ENCODE measurements around the gene TSPOAP1. TPM values are rescaled to one million over a fixed set of nuclear protein-coding genes. Genes with fewer than 3 reads are reported as not detected.

The TSPOAP1 gene
- total and polyA plus RNA-seq, 2 of the 13 experiments (the other 11 are each of a cell fraction or from before 2014, with no cell fraction given) = not detected

DNA sequence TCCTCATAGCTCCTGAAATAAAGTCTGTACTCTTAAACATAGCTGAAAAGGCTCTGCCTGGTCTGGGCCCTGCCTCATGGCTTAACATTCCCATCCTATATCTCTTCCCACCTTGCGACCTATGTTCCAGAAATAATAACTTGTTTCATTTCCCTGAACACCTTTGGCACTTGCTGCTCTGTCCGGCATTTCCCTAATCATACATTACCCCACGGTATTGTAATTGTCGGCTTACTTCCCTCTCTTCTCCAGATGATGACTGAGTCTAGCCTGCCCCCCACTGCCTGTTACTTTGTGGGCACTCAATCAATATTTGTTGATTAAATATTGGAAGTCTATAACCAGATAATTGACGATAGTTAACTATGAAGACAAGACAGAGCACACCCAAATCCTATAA is 46.7 kb upstream of the TSPOAP1 start:
- Histone ChIP-seq H3K9me3 (ENCODE audit: low read length) (no peaks in the 10 kb centered on the region), H2AFZ (ENCODE audit: low read length) (no peak overlapping the region), H4K20me1 (ENCODE audit: insufficient read depth, low read length) (no peaks in the 10 kb centered on the region), H3K79me2 (ENCODE audit: insufficient read depth, low read length) (peaks cover 96% of the 10 kb centered on the region), H3K9ac (ENCODE audit: insufficient read depth, low read depth, low read length) (no peak overlapping the region), H3K36me3 (replicated peaks in 1 of 2; ENCODE audit: control insufficient read depth in 1 of 2, insufficient read depth in 2 of 2, low read length in 2 of 2) (peaks cover 32 to 55% of the 10 kb centered on the region in 2 experiments), H3K4me1 (ENCODE audit: insufficient read depth, low read length) (peaks cover 97% of the 10 kb centered on the region), H3K4me3 (replicated peaks in 1 of 3; ENCODE audit: insufficient read depth in 1 of 3, low read depth in 2 of 3, low read length in 3 of 3) (no peak overlapping the region), H3K4me2 (ENCODE audit: low read depth, low read length) (no peak overlapping the region), H3K27me3 (ENCODE audit: control insufficient read depth in 1 of 2, insufficient read depth in 2 of 2, low read length in 2 of 2) (no peaks in the 10 kb centered on the region), H3K27ac (ENCODE audit: extremely low read length, insufficient read depth, low read length) (no peak overlapping the region)
- CTCF ChIA-PET (ENCODE audit: low intra/inter-chr PET ratio, low total read pairs) = no interaction called here
- whole genome bisulfite sequencing (ENCODE audit: low lambda C conversion rate) = 92% methylated on average over 5 of the region's 5 CpGs
- TF ChIP-seq, protein P1, sequence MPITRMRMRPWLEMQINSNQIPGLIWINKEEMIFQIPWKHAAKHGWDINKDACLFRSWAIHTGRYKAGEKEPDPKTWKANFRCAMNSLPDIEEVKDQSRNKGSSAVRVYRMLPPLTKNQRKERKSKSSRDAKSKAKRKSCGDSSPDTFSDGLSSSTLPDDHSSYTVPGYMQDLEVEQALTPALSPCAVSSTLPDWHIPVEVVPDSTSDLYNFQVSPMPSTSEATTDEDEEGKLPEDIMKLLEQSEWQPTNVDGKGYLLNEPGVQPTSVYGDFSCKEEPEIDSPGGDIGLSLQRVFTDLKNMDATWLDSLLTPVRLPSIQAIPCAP (CRISPR knock-in tag; IDR thresholded peaks at IDR 0.05; ENCODE audit: low read depth) = no peak
- TF ChIP-seq POLR2AphosphoS5 (IDR thresholded peaks at IDR 0.05; ENCODE audit: low read depth, low read length) = peak; percentile 8; the same call in 1 of the 2 replicates
- DNase-seq (ENCODE audit: low spot score) (no peak), ATAC-seq (no peak), FAIRE-seq (no peak)
- in situ Hi-C loops (cut with HindIII; ENCODE audit: extremely low pct_ligation_motif_present, low pct_unique_long_range_greater_than_20kb) = no loop called here
- POLR2A ChIA-PET = interaction anchor here (0.7 to 1.0 kb wide), 2 partner anchors 11 to 24 kb away, joined by 3 read pairs; partner anchors contain the start of gene SUPT4H1
- BruUV-seq (replicated peaks) = TSS peak; percentile 1
- intact Hi-C loops (cut with micrococcal nuclease; ENCODE audit: unreplicated experiment) = no loop called here

DNA sequence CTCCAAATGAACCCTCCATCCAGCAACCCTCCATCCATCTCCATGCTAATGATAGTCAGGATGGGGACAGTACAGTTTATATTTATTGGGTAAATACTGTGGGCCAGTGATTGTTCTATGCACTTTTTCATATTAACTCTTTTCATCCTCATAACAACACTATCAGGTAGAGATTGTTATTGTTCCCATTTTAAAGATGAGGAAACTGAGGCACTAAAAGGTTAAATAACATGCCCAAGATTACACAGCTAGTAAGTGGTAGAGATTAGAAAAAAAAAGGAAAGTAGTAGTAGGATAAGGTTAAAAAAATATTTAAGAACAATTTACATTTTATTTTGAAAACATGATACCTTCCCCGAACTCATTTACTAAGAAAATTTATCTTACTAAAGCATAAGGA is 45.3 kb upstream of the TSPOAP1 start:
- WGBS (ENCODE audit: low lambda C conversion rate) = 92% methylated on average over 1 of the region's 1 CpG
- H3K4me3 ChIP-seq (replicated peaks in 1 of 3; ENCODE audit: insufficient read depth in 1 of 3, low read depth in 2 of 3, low read length in 3 of 3) = no peak overlapping the region
- DNase-seq (ENCODE audit: low spot score) (no peak), ATAC-seq (no peak), FAIRE-seq (no peak)
- intact Hi-C loops (cut with micrococcal nuclease; ENCODE audit: unreplicated experiment) = no loop called here
- H3K79me2 ChIP-seq (ENCODE audit: insufficient read depth, low read length) = peaks cover 92% of the 10 kb centered on the region
- no peaks in the 10 kb centered on the region for H3K27me3 ChIP-seq (ENCODE audit: control insufficient read depth in 1 of 2, insufficient read depth in 2 of 2, low read length in 2 of 2)
- TF ChIP-seq ZNF3 (CRISPR knock-in tag; IDR thresholded peaks at IDR 0.05) (no peak), CHD4 (IDR thresholded peaks at IDR 0.05; ENCODE audit: borderline replicate concordance, low read length) (0 out of 2 replicates have a peak, but pooled peaks have one; percentile 59), BCL6 (CRISPR knock-in tag; IDR thresholded peaks at IDR 0.05) (no peak), DPF2 (CRISPR knock-in tag; IDR thresholded peaks at IDR 0.05; ENCODE audit: borderline replicate concordance, low read depth) (no peak), CREB1 (IDR thresholded peaks at IDR 0.05) (no peak), CREB1 (CRISPR knock-in tag; IDR thresholded peaks at IDR 0.05) (no peak), ZNF383 (CRISPR knock-in tag; IDR thresholded peaks at IDR 0.05; ENCODE audit: borderline replicate concordance) (no peak), ZNF44 (CRISPR knock-in tag; IDR thresholded peaks at IDR 0.05) (no peak), ZNF629 (CRISPR knock-in tag; conservative IDR thresholded peaks at IDR 0.05) (peak; percentile 89), HDAC6 (IDR thresholded peaks at IDR 0.05; ENCODE audit: low read depth, low read length) (no peak), ZNF570 (CRISPR knock-in tag; IDR thresholded peaks at IDR 0.05; ENCODE audit: borderline replicate concordance) (no peak)
- TF ChIP-seq, protein P2, sequence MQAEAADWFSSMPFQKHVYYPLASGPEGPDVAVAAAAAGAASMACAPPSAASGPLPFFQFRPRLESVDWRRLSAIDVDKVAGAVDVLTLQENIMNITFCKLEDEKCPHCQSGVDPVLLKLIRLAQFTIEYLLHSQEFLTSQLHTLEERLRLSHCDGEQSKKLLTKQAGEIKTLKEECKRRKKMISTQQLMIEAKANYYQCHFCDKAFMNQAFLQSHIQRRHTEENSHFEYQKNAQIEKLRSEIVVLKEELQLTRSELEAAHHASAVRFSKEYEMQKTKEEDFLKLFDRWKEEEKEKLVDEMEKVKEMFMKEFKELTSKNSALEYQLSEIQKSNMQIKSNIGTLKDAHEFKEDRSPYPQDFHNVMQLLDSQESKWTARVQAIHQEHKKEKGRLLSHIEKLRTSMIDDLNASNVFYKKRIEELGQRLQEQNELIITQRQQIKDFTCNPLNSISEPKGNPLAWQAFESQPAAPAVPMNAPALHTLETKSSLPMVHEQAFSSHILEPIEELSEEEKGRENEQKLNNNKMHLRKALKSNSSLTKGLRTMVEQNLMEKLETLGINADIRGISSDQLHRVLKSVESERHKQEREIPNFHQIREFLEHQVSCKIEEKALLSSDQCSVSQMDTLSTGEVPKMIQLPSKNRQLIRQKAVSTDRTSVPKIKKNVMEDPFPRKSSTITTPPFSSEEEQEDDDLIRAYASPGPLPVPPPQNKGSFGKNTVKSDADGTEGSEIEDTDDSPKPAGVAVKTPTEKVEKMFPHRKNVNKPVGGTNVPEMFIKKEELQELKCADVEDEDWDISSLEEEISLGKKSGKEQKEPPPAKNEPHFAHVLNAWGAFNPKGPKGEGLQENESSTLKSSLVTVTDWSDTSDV (CRISPR knock-in tag; IDR thresholded peaks at IDR 0.05) = no peak
- no peaks in the 10 kb centered on the region for H3K9me3 ChIP-seq (ENCODE audit: low read length)
- ChIA-PET POLR2A (interaction anchor here (2.2 to 12.9 kb wide), 2 partner anchors 6 to 10 kb away, joined by 11 to 458 read pairs; no protein-coding TSS in a partner anchor), CTCF (ENCODE audit: low intra/inter-chr PET ratio, low total read pairs) (interaction anchor here (1.1 kb wide), 1 partner anchor 9 kb away, joined by 3 read pairs; no protein-coding TSS in a partner anchor)
- no peaks in the 10 kb centered on the region for H4K20me1 ChIP-seq (ENCODE audit: insufficient read depth, low read length)
- no TSS peak for BruUV-seq (replicated peaks)
- H3K4me1 ChIP-seq (ENCODE audit: insufficient read depth, low read length) = peaks cover 97% of the 10 kb centered on the region
- H3K4me2 ChIP-seq (ENCODE audit: low read depth, low read length) = no peak overlapping the region
- no peak overlapping the region for H3K9ac ChIP-seq (ENCODE audit: insufficient read depth, low read depth, low read length)
- no peak overlapping the region for H3K27ac ChIP-seq (ENCODE audit: extremely low read length, insufficient read depth, low read length)
- peaks cover 30 to 56% of the 10 kb centered on the region in 2 experiments for H3K36me3 ChIP-seq (replicated peaks in 1 of 2; ENCODE audit: control insufficient read depth in 1 of 2, insufficient read depth in 2 of 2, low read length in 2 of 2)
- in situ Hi-C loops (cut with HindIII; ENCODE audit: extremely low pct_ligation_motif_present, low pct_unique_long_range_greater_than_20kb) = no loop called here
- no peak overlapping the region for H2AFZ ChIP-seq (ENCODE audit: low read length)

All from HepG2 (cell line).